IPS-18a (cell line): ENCODE results near the gene CHCT1.
"Not testable (repeated sequence)": the region's sequence is repeated elsewhere in the genome, so short reads cannot be mapped to it uniquely, and the experiment has no call there.

Source experiments
- H3K27ac ChIP-seq: one replicate; pipeline ENCODE4 v1.5.1; 2013; ENCODE audit warnings: low read length
- H3K27me3 ChIP-seq: one replicate; pipeline ENCODE4 v1.6.1; 2013; ENCODE audit warnings: mild to moderate bottlenecking, low read length; ENCODE audit not compliant: control insufficient read depth, insufficient read depth
- H3K36me3 ChIP-seq: one replicate; pipeline ENCODE4 v1.6.1; 2013; ENCODE audit warnings: low read depth, low read length; ENCODE audit not compliant: control insufficient read depth
- H3K4me1 ChIP-seq: one replicate; pipeline ENCODE4 v1.6.1; 2013; ENCODE audit warnings: low read depth, low read length; ENCODE audit not compliant: control insufficient read depth
- H3K4me3 ChIP-seq: one replicate; pipeline ENCODE4 v1.5.1; 2013; ENCODE audit warnings: low read length
- H3K9ac ChIP-seq: one replicate; pipeline ENCODE4 v1.6.1; 2013; ENCODE audit warnings: mild to moderate bottlenecking, low read length, moderate library complexity
- H3K9me3 ChIP-seq: one replicate; pipeline ENCODE4 v1.6.1; 2013; ENCODE audit warnings: low read depth, low read length; ENCODE audit not compliant: control insufficient read depth

CHCT1 gene

DNA sequence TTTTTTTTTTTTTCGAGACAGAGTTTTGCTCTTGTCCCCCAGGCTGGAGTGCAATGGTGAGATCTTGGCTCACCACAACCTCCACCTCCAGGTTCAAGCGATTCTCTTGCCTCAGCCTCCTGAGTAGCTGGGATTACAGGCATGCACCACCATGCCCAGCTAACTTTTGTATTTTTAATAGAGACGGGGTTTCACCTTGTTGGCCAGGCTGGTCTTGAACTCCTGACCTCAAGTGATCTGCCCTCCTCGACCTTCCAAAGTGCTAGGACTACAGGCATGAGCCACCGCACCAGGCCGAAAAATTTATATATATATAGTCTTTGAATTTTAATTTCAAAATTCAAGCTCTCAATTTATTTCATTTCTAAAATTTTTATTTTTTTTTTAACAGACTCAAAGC is 6.2 kb downstream of the CHCT1 start:
- H3K36me3 ChIP-seq, H3K27me3 ChIP-seq, H3K4me1 ChIP-seq, H3K9ac ChIP-seq, H3K4me3 ChIP-seq, H3K9me3 ChIP-seq, H3K27ac ChIP-seq: not testable (repeated sequence)

DNA sequence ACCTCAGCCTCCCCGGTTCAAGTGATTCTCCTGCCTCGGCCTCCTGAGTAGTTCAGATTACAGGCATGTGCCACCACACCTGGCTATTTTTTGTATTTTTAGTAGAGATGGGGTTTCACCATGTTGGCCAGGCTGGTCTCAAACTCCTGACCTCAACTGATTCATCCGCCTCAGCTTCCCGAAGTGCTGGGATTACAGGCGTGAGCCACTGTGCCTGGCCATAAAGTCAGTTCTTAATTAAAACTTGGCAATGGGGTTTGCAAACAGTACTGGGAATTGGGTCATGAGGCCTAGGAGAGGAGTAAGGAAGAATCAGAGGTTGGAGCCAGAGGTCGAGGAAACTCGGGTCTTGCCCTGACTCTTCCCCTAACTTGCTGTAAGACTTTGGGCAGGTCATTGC is 8.3 kb downstream of the CHCT1 start:
- not testable (repeated sequence) for H3K27ac ChIP-seq, H3K4me1 ChIP-seq, H3K9ac ChIP-seq, H3K27me3 ChIP-seq, H3K36me3 ChIP-seq, H3K9me3 ChIP-seq, H3K4me3 ChIP-seq

- H3K4me3 ChIP-seq, H3K36me3 ChIP-seq, H3K9me3 ChIP-seq, H3K27ac ChIP-seq, H3K4me1 ChIP-seq, H3K9ac ChIP-seq, H3K27me3 ChIP-seq: not testable (repeated sequence)
These were observed 11.0 kb downstream of the CHCT1 start for GRCh38 chr17:60433021-60433997.

- Histone ChIP-seq H3K9me3 (no peaks in the 10 kb centered on the region), H3K4me3 (no peak overlapping the region), H3K27ac (no peak overlapping the region), H3K4me1 (peaks cover 3% of the 10 kb centered on the region), H3K36me3 (no peaks in the 10 kb centered on the region), H3K27me3 (no peaks in the 10 kb centered on the region), H3K9ac (no peak overlapping the region)
These were observed 13.2 kb downstream of the CHCT1 start for GRCh38 chr17:60435244-60436167.

DNA sequence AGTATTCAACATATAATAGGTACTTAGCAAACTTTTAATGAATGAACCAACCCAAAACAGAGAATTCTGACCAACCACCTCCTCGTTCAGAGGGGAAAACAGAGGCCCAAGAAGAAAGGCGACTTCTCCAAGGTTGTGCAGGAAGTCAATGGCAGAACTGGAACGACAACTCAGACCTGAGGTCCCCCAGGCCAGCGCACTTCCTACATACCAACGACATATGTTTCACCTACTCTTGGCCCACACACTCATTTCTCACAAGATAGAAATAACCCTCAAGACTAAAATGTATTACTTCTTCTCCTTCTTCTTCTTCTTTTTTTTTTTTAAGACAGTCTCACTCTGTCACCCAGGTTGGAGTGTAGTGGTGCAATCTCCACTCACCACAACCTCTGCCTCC is 14.4 kb downstream of the CHCT1 start:
- Histone ChIP-seq H3K27me3 (no peaks in the 10 kb centered on the region), H3K4me1 (peaks cover 3% of the 10 kb centered on the region), H3K36me3 (no peaks in the 10 kb centered on the region), H3K9me3 (no peaks in the 10 kb centered on the region), H3K9ac (no peak overlapping the region), H3K27ac (no peak overlapping the region), H3K4me3 (no peak overlapping the region)

GRCh38 chr17:60439501-60439900 is 17.2 kb downstream of the CHCT1 start:
- Histone ChIP-seq H3K4me3 (no peak overlapping the region), H3K27ac (no peak overlapping the region), H3K36me3 (no peaks in the 10 kb centered on the region), H3K9ac (no peak overlapping the region), H3K27me3 (no peaks in the 10 kb centered on the region), H3K9me3 (no peaks in the 10 kb centered on the region), H3K4me1 (peaks cover 3% of the 10 kb centered on the region)

- peaks cover 3% of the 10 kb centered on the region for H3K4me1 ChIP-seq
- H3K36me3 ChIP-seq = peaks cover 10% of the 10 kb centered on the region
These were observed 20.2 kb downstream of the CHCT1 start for GRCh38 chr17:60442271-60443173.

GRCh38 chr17:60443713-60444112 is 21.4 kb downstream of the CHCT1 start:
- Histone ChIP-seq H3K9ac (no peak overlapping the region), H3K36me3 (peaks cover 13% of the 10 kb centered on the region), H3K9me3 (no peaks in the 10 kb centered on the region), H3K27me3 (no peaks in the 10 kb centered on the region), H3K27ac (no peak overlapping the region), H3K4me1 (peaks cover 3% of the 10 kb centered on the region), H3K4me3 (no peak overlapping the region)

More at GRCh38 chr17:60442271-60443173, 20.2 kb downstream of the CHCT1 start:
- Histone ChIP-seq H3K4me3 (no peak overlapping the region), H3K27me3 (no peaks in the 10 kb centered on the region), H3K9me3 (no peaks in the 10 kb centered on the region), H3K27ac (no peak overlapping the region), H3K9ac (no peak overlapping the region)

- Histone ChIP-seq H3K27me3 (no peaks in the 10 kb centered on the region), H3K4me1 (no peaks in the 10 kb centered on the region), H3K9me3 (no peaks in the 10 kb centered on the region)
These were observed 22.9 kb downstream of the CHCT1 start for GRCh38 chr17:60445144-60445543.

GRCh38 chr17:60447375-60447774 is 25.1 kb downstream of the CHCT1 start:
- H3K4me3 ChIP-seq = no peak overlapping the region
- peaks cover 30% of the 10 kb centered on the region for H3K36me3 ChIP-seq

More at GRCh38 chr17:60445144-60445543, 22.9 kb downstream of the CHCT1 start:
- Histone ChIP-seq H3K27ac (no peak overlapping the region), H3K36me3 (peaks cover 16% of the 10 kb centered on the region), H3K4me3 (no peak overlapping the region), H3K9ac (no peak overlapping the region)

DNA sequence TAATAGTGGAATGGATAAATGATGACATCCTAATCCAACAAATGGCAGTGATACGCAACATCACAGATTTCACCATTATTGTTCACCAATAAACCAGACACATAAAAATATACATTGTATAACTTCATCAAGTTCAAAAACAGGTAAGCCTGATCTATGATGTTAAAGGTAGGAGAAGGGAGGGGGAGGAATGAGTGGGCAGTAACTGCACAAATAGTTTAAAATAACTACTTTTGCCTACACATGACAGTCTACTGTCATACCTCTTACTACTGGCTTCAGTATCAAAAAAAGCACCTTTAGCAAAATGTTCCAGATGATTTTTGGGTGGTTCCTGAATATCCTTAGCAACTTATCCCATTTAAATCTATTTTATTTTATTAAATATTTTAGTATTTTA is 28.8 kb downstream of the CHCT1 start:
- no peak overlapping the region for H3K27ac ChIP-seq
- H3K27me3 ChIP-seq = no peaks in the 10 kb centered on the region
- no peak overlapping the region for H3K9ac ChIP-seq
- H3K4me1 ChIP-seq = no peaks in the 10 kb centered on the region
- H3K36me3 ChIP-seq = peaks cover 41% of the 10 kb centered on the region
- no peak overlapping the region for H3K4me3 ChIP-seq
- no peaks in the 10 kb centered on the region for H3K9me3 ChIP-seq

More at GRCh38 chr17:60447375-60447774, 25.1 kb downstream of the CHCT1 start:
- H3K4me1 ChIP-seq = no peaks in the 10 kb centered on the region
- H3K27ac ChIP-seq = no peak overlapping the region
- H3K9me3 ChIP-seq = no peaks in the 10 kb centered on the region
- no peak overlapping the region for H3K9ac ChIP-seq
- no peaks in the 10 kb centered on the region for H3K27me3 ChIP-seq
